Neural progenitor cell (in vitro differentiated cells): ENCODE data around the gene SLC38A10. TPM values are rescaled to one million over a fixed set of nuclear protein-coding genes. Genes with fewer than 3 reads are reported as not detected.
A peak's percentile ranks its signal among the peaks of the same experiment; 100 is the strongest.

Experiments
- DNase-seq: peaks from one replicate; pipeline ENCODE4 v3.0.0-alpha.2; 2016; ENCODE audit warnings: low spot score
- H2AFZ ChIP-seq: fragments of 200-600 bp; sonication (generic); replicated peaks from 2 replicates; pipeline ENCODE4 v1.6.1; 2016; ENCODE audit warnings: antibody characterized with exemption
- H3F3A ChIP-seq: fragments of 200-600 bp; sonication (generic); 2 replicates; pipeline ENCODE4 v1.6.1; 2016; ENCODE audit warnings: antibody characterized with exemption, low read depth
- H3K27ac ChIP-seq: fragments of 200-600 bp; sonication (generic); 2 replicates; pipeline ENCODE4 v1.5.1; 2016; ENCODE audit warnings: mild to moderate bottlenecking
- H3K27me3 ChIP-seq: fragments of 200-600 bp; sonication (generic); 2 replicates; pipeline ENCODE4 v1.6.1; 2016; ENCODE audit warnings: mild to moderate bottlenecking, moderate library complexity
- H3K36me3 ChIP-seq: fragments of 200-600 bp; sonication (generic); 2 replicates; pipeline ENCODE4 v1.5.1; 2016
- H3K4me1 ChIP-seq: fragments of 200-600 bp; sonication (generic); 2 replicates; pipeline ENCODE4 v1.6.1; 2016; ENCODE audit warnings: mixed run types
- H3K4me2 ChIP-seq: fragments of 200-600 bp; sonication (generic); 2 replicates; pipeline ENCODE4 v1.6.1; 2016
- H3K4me3 ChIP-seq: fragments of 200-600 bp; sonication (generic); 2 replicates; pipeline ENCODE4 v1.5.1; 2016
- H3K79me2 ChIP-seq: fragments of 200-600 bp; sonication (generic); 2 replicates; pipeline ENCODE4 v1.6.1; 2016; ENCODE audit warnings: low read depth
- H3K9ac ChIP-seq: fragments of 200-600 bp; sonication (generic); 2 replicates; pipeline ENCODE4 v1.6.1; 2016
- H3K9me3 ChIP-seq: fragments of 200-600 bp; sonication (generic); 2 replicates; pipeline ENCODE4 v1.5.1; 2016; ENCODE audit warnings: low read depth
- H4K20me1 ChIP-seq: fragments of 200-600 bp; sonication (generic); 2 replicates; pipeline ENCODE4 v1.6.1; 2016; ENCODE audit warnings: low read depth
- H3K27ac Mint-ChIP-seq: 3 replicates; pipeline ENCODE4 v1.8.0; 2021; ENCODE audit warnings: mixed read lengths
- H3K27me3 Mint-ChIP-seq: 2 replicates; pipeline ENCODE4 v1.8.0; 2022; ENCODE audit warnings: low read depth, mild to moderate bottlenecking, inconsistent platforms, moderate library complexity, mixed read lengths; ENCODE audit not compliant: insufficient read depth
- H3K36me3 Mint-ChIP-seq: 3 replicates; pipeline ENCODE4 v1.8.0; 2021; ENCODE audit warnings: mixed read lengths
- H3K4me1 Mint-ChIP-seq: 3 replicates; pipeline ENCODE4 v1.8.0; 2021; ENCODE audit warnings: mixed read lengths
- H3K4me3 Mint-ChIP-seq: 3 replicates; pipeline ENCODE4 v1.8.0; 2021; ENCODE audit warnings: mild to moderate bottlenecking, moderate library complexity, mixed read lengths
- H3K9me3 Mint-ChIP-seq: 3 replicates; pipeline ENCODE4 v1.8.0; 2020; ENCODE audit warnings: mixed read lengths
- CTCF ChIP-seq: fragments of 200-600 bp; sonication (generic); IDR thresholded peaks from 2 replicates; pipeline ENCODE4 v1.5.1; 2017; ENCODE audit warnings: antibody characterized with exemption, mild to moderate bottlenecking
- EZH2 ChIP-seq: fragments of 200-600 bp; sonication (generic); IDR thresholded peaks from 2 replicates; pipeline ENCODE4 v1.6.1; 2017; ENCODE audit warnings: antibody characterized with exemption, mild to moderate bottlenecking, moderate library complexity
- EZH2phosphoT487 ChIP-seq: fragments of 200-600 bp; sonication (generic); IDR thresholded peaks from 2 replicates; pipeline ENCODE4 v1.6.1; 2017; ENCODE audit warnings: antibody characterized with exemption
- total RNA-seq: library from RNA; depleted of rRNA; stranded (reverse); fragments of >200 nt; gene quantifications from 2 replicates; pipeline ENCODE4 v1.2.3, GENCODE V29; 2015; ENCODE audit warnings: low replicate concordance

The SLC38A10 gene
- total RNA-seq, 1 donor from 2014 or later: 8.3 TPM

- peaks cover 17% of the 10 kb centered on the region for H4K20me1 ChIP-seq
- H3K27me3 Mint-ChIP-seq: peaks cover 11% of the 10 kb centered on the region
- DNase-seq: no peak
- H3K4me2 ChIP-seq: no peak overlapping the region
- H2AFZ ChIP-seq: no peak overlapping the region
- H3K27ac ChIP-seq: no peak overlapping the region
- H3K27me3 ChIP-seq: no peaks in the 10 kb centered on the region
- no peaks in the 10 kb centered on the region for H3K36me3 ChIP-seq
- peak overlapping the region; percentile 35 for H3K4me3 Mint-ChIP-seq
- TF ChIP-seq EZH2 (no peak), CTCF (no peak), EZH2phosphoT487 (no peak)
- peaks cover 22% of the 10 kb centered on the region for H3F3A ChIP-seq
- H3K4me1 Mint-ChIP-seq: peaks cover 26% of the 10 kb centered on the region
- peaks cover 5% of the 10 kb centered on the region for H3K4me1 ChIP-seq
- peaks cover 23% of the 10 kb centered on the region for H3K79me2 ChIP-seq
- H3K27ac Mint-ChIP-seq: no peak overlapping the region
- no peaks in the 10 kb centered on the region for H3K9me3 ChIP-seq
- H3K36me3 Mint-ChIP-seq: peaks cover 1% of the 10 kb centered on the region
- no peaks in the 10 kb centered on the region for H3K9me3 Mint-ChIP-seq
- H3K9ac ChIP-seq: no peak overlapping the region
- no peak overlapping the region for H3K4me3 ChIP-seq
Observed at GRCh38 chr17:81242421-81243332, 52.4 kb downstream of the SLC38A10 start.

- Histone ChIP-seq H3K36me3 (no peaks in the 10 kb centered on the region), H3K27me3 (no peaks in the 10 kb centered on the region), H3K9me3 (no peaks in the 10 kb centered on the region), H3K9ac (no peak overlapping the region), H3K4me2 (no peak overlapping the region), H3K79me2 (peaks cover 27% of the 10 kb centered on the region), H3K4me1 (peaks cover 5% of the 10 kb centered on the region), H2AFZ (no peak overlapping the region), H3K4me3 (no peak overlapping the region), H3K27ac (no peak overlapping the region), H4K20me1 (peaks cover 20% of the 10 kb centered on the region), H3F3A (peaks cover 22% of the 10 kb centered on the region)
- Mint-ChIP-seq H3K9me3 (no peaks in the 10 kb centered on the region), H3K4me3 (peak overlapping the region; percentile 35), H3K27me3 (peaks cover 11% of the 10 kb centered on the region), H3K27ac (no peak overlapping the region), H3K36me3 (peaks cover 1% of the 10 kb centered on the region), H3K4me1 (peaks cover 28% of the 10 kb centered on the region)
- no peak for TF ChIP-seq EZH2
- TF ChIP-seq CTCF: peak; percentile 87
- TF ChIP-seq EZH2phosphoT487: no peak
- DNase-seq: peak; percentile 81
Observed at GRCh38 chr17:81241648-81242420, 53.3 kb downstream of the SLC38A10 start.

- Mint-ChIP-seq H3K27ac (no peak overlapping the region), H3K27me3 (peaks cover 11% of the 10 kb centered on the region), H3K4me3 (peak overlapping the region; percentile 95), H3K9me3 (no peaks in the 10 kb centered on the region), H3K36me3 (peaks cover 1% of the 10 kb centered on the region), H3K4me1 (peaks cover 28% of the 10 kb centered on the region)
- no peak for DNase-seq
- H3K79me2 ChIP-seq: peaks cover 27% of the 10 kb centered on the region
- TF ChIP-seq EZH2phosphoT487: no peak
- no peak for TF ChIP-seq CTCF
- TF ChIP-seq EZH2: no peak
- no peaks in the 10 kb centered on the region for H3K27me3 ChIP-seq
- H3K9ac ChIP-seq: no peak overlapping the region
- no peak overlapping the region for H3K4me3 ChIP-seq
- H3K27ac ChIP-seq: no peak overlapping the region
- H2AFZ ChIP-seq: no peak overlapping the region
- H3K36me3 ChIP-seq: no peaks in the 10 kb centered on the region
- H3F3A ChIP-seq: peaks cover 22% of the 10 kb centered on the region
- H3K4me2 ChIP-seq: no peak overlapping the region
- peaks cover 5% of the 10 kb centered on the region for H3K4me1 ChIP-seq
- peaks cover 20% of the 10 kb centered on the region for H4K20me1 ChIP-seq
- no peaks in the 10 kb centered on the region for H3K9me3 ChIP-seq
Observed at GRCh38 chr17:81241203-81241602, 53.9 kb downstream of the SLC38A10 start.
